Keratinocyte (primary cell): Measurements from ENCODE around the gene TNIP1. TPM values are rescaled to one million over a fixed set of nuclear protein-coding genes. Genes with fewer than 3 reads are reported as not detected.

Experiments
- DNase-seq: peaks from one replicate; pipeline ENCODE4 v3.0.0-alpha.2; 2011; ENCODE audit warnings: low read depth, missing footprints, low spot score
- FAIRE-seq: peaks from 2 replicates; lab custom pipeline; 2011; peaks lifted over from hg19 to GRCh38; lab: Jason Lieb, UNC
- H2AFZ ChIP-seq: 2 replicates; pipeline ENCODE4 v1.6.0; 2012; ENCODE audit warnings: low read length, control low read depth, inconsistent platforms; ENCODE audit not compliant: control insufficient read depth
- H3K27ac ChIP-seq: 2 replicates; pipeline ENCODE4 v1.5.1; 2011; ENCODE audit warnings: low read length; ENCODE audit not compliant: control insufficient read depth, insufficient read depth
- H3K27me3 ChIP-seq: 3 replicates; pipeline ENCODE4 v1.6.0; 2011; ENCODE audit warnings: low read length; ENCODE audit not compliant: control insufficient read depth, insufficient read depth; ENCODE audit errors: extremely low read depth
- H3K36me3 ChIP-seq, 2 experiments: 2 replicates in 1 of 2; 3 replicates in 1 of 2; pipeline ENCODE4 v1.5.1; 2011; ENCODE audit warnings: low read length in 2 of 2, mild to moderate bottlenecking in 1 of 2; ENCODE audit not compliant: control insufficient read depth in 2 of 2, insufficient read depth in 2 of 2; ENCODE audit errors: extremely low read depth in 1 of 2
- H3K4me1 ChIP-seq: 3 replicates; pipeline ENCODE4 v1.5.1; 2011; ENCODE audit warnings: low read length; ENCODE audit not compliant: control insufficient read depth, insufficient read depth; ENCODE audit errors: extremely low read depth
- H3K4me2 ChIP-seq: 3 replicates; pipeline ENCODE4 v1.6.0; 2011; ENCODE audit warnings: low read depth, low read length; ENCODE audit not compliant: control insufficient read depth, insufficient read depth; ENCODE audit errors: extremely low read depth
- H3K4me3 ChIP-seq, 3 experiments: fragments of 200-600 bp in 1 of 3; sonication (generic) in 1 of 3; 2 replicates in 2 of 3; 3 replicates in 1 of 3; pipeline ENCODE4 v1.5.1; 2011 to 2016; ENCODE audit warnings: low read length in 3 of 3, mild to moderate bottlenecking in 3 of 3, control low read depth in 2 of 3, inconsistent platforms in 1 of 3, low read depth in 1 of 3, mixed read lengths in 1 of 3, mixed run types in 1 of 3, moderate library complexity in 1 of 3; ENCODE audit not compliant: control insufficient read depth in 2 of 3, insufficient read depth in 2 of 3; ENCODE audit errors: extremely low read depth in 1 of 3
- H3K79me2 ChIP-seq: 2 replicates; pipeline ENCODE4 v1.6.0; 2012; ENCODE audit warnings: low read length; ENCODE audit not compliant: control insufficient read depth, insufficient read depth
- H3K9ac ChIP-seq: 3 replicates; pipeline ENCODE4 v1.6.0; 2011; ENCODE audit warnings: low read length; ENCODE audit not compliant: control insufficient read depth, insufficient read depth; ENCODE audit errors: extremely low read depth
- H3K9me1 ChIP-seq: 3 replicates; pipeline ENCODE4 v1.6.0; 2011; ENCODE audit warnings: low read length; ENCODE audit not compliant: control insufficient read depth, insufficient read depth; ENCODE audit errors: extremely low read depth
- H3K9me3 ChIP-seq: 2 replicates; pipeline ENCODE4 v1.5.1; 2012; ENCODE audit warnings: low read depth, low read length; ENCODE audit not compliant: control insufficient read depth
- H4K20me1 ChIP-seq: 3 replicates; pipeline ENCODE4 v1.6.0; 2011; ENCODE audit warnings: low read length; ENCODE audit not compliant: control insufficient read depth, insufficient read depth; ENCODE audit errors: extremely low read depth
- EZH2 ChIP-seq: IDR thresholded peaks from one replicate; pipeline ENCODE4 v1.6.1; 2012; ENCODE audit warnings: inconsistent platforms, mild to moderate bottlenecking, low read length, moderate library complexity
- dilution Hi-C: fragments of 300-500 bp; cut with MboI; formaldehyde crosslinking; loops from one replicate; pipeline ENCODE4 v1.7.0; 2020; ENCODE audit warnings: low sequenced_read_pairs; ENCODE audit not compliant: extremely low pct_ligation_motif_present
- polyA plus RNA-seq, 5 experiments: library from polyadenylated mRNA; depleted of rRNA in 3 of 5; stranded (reverse) in 3 of 5; stranded (forward) in 1 of 5; unstranded in 1 of 5; fragments of >200 nt; gene quantifications; 1 replicate in 1 of 5; 2 replicates in 3 of 5; 3 replicates in 1 of 5; pipeline versions ENCODE4 v1.2.1 to v1.2.3, GENCODE V29; 2011 to 2012; ENCODE audit warnings: missing spikeins in 2 of 5, low read depth in 1 of 5, low replicate concordance in 1 of 5
- TF ChIP-seq, protein P1 (sequence below), 3 experiments: IDR thresholded peaks in 1 of 3; conservative IDR thresholded peaks in 1 of 3; optimal IDR thresholded peaks in 1 of 3; 2 replicates in 2 of 3; 3 replicates in 1 of 3; pipeline versions ENCODE3 to v1.5.1; 2011; ENCODE audit warnings: low read length in 3 of 3, mild to moderate bottlenecking in 3 of 3, moderate library complexity in 2 of 3, control low read depth in 1 of 3, inconsistent platforms in 1 of 3; ENCODE audit not compliant: insufficient read depth in 2 of 3; ENCODE audit errors: extremely low read depth in 1 of 3

Gene TNIP1
- polyA plus RNA-seq, 1 donor (not counting 4 experiments of a cell fraction or from before 2014, with no cell fraction given), result 47.9 TPM

DNA sequence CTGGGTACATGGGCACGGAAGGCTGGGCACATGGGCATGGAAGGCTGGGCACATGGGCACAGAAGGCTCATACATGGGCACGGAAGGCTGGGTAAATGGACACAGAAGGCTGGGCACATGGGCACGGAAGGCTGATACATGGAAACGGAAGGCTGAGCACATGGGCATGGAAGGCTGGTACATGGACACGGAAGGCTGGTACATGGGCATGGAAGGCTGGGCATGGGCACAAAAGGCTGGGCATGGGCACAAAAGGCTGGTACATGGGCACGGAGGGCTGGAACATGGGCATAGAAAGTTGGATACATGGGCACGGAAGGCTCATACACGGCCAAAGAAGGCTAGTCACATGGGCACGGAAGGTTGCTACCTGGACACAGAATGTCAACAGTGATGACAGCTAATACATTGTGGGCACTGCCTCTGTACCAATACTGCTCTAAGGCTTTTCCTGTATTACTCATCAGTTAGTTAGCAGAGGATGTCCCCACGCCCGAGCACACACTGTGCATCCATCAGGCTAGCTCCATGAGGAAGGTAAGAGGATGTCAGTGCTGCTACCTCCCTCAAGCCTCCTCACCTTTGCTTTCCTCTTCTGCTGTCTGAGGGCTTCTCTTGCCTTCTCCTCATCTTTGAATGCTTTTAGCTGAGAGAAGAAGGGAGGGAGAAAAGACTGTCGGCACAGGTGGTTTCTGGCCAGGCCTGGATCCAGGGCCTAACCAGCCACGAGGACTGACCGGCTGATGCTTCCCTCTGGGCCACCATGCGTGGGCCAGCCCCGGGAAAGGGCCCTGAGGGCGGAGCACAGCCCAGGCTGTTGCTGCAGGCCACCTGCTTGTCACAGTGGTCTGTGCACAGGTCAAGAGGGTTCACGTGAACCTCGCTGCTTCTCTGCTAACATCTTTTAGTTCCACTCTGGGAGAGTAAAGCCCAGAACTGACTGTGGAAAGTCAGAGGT lies 46.1 kb downstream of the TNIP1 start:
- TF ChIP-seq EZH2, result no peak
- TF ChIP-seq, protein P1, sequence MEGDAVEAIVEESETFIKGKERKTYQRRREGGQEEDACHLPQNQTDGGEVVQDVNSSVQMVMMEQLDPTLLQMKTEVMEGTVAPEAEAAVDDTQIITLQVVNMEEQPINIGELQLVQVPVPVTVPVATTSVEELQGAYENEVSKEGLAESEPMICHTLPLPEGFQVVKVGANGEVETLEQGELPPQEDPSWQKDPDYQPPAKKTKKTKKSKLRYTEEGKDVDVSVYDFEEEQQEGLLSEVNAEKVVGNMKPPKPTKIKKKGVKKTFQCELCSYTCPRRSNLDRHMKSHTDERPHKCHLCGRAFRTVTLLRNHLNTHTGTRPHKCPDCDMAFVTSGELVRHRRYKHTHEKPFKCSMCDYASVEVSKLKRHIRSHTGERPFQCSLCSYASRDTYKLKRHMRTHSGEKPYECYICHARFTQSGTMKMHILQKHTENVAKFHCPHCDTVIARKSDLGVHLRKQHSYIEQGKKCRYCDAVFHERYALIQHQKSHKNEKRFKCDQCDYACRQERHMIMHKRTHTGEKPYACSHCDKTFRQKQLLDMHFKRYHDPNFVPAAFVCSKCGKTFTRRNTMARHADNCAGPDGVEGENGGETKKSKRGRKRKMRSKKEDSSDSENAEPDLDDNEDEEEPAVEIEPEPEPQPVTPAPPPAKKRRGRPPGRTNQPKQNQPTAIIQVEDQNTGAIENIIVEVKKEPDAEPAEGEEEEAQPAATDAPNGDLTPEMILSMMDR (optimal IDR thresholded peaks at IDR 0.05 in 1 of 3, IDR thresholded peaks at IDR 0.05 in 1 of 3, conservative IDR thresholded peaks at IDR 0.05 in 1 of 3; ENCODE audit: extremely low read depth in 1 of 3, insufficient read depth in 2 of 3, low read length in 3 of 3), result no peak
- Histone ChIP-seq H3K4me2 (no peak overlapping the region), H3K36me3 (peaks cover 60 to 64% of the 10 kb centered on the region in 2 experiments), H3K9me3 (no peaks in the 10 kb centered on the region), H2AFZ (no peak overlapping the region), H3K27ac (peak overlapping the region; percentile 15), H3K9ac (no peak overlapping the region), H3K4me1 (peaks cover 10% of the 10 kb centered on the region), H3K27me3 (no peaks in the 10 kb centered on the region), H4K20me1 (no peaks in the 10 kb centered on the region), H3K4me3 (no peak overlapping the region), H3K79me2 (no peaks in the 10 kb centered on the region), H3K9me1 (no peaks in the 10 kb centered on the region)
- DNase-seq (no peak), FAIRE-seq (peak; percentile 82)
- dilution Hi-C loops, result no loop called here

GRCh38 chr5:151033217-151033934 lies 47.5 kb downstream of the TNIP1 start:
- DNase-seq (no peak), FAIRE-seq (no peak)
- Histone ChIP-seq H2AFZ (no peak overlapping the region), H3K9me3 (no peaks in the 10 kb centered on the region), H3K36me3 (peaks cover 58 to 61% of the 10 kb centered on the region in 2 experiments), H3K9me1 (no peaks in the 10 kb centered on the region), H4K20me1 (no peaks in the 10 kb centered on the region), H3K4me2 (no peak overlapping the region), H3K4me1 (no peaks in the 10 kb centered on the region), H3K27ac (no peak overlapping the region), H3K79me2 (no peaks in the 10 kb centered on the region), H3K4me3 (no peak overlapping the region), H3K27me3 (no peaks in the 10 kb centered on the region), H3K9ac (no peak overlapping the region)
- dilution Hi-C loops, result no loop called here
- TF ChIP-seq, protein P1 (optimal IDR thresholded peaks at IDR 0.05 in 1 of 3, IDR thresholded peaks at IDR 0.05 in 1 of 3, conservative IDR thresholded peaks at IDR 0.05 in 1 of 3; ENCODE audit: extremely low read depth in 1 of 3, insufficient read depth in 2 of 3, low read length in 3 of 3), result no peak
- TF ChIP-seq EZH2, result no peak
